GM19372 (cell line): Measurements from ENCODE around the gene CDC34.

ENCODE experiments used
- ATAC-seq: cut with Tn5 transposase; IDR thresholded peaks from one replicate; pipeline ENCODE4 v1.9.1; 2021; ENCODE audit warnings: mild to moderate bottlenecking, low read depth, moderate library complexity; ENCODE audit not compliant: unreplicated experiment

CDC34 gene

DNA sequence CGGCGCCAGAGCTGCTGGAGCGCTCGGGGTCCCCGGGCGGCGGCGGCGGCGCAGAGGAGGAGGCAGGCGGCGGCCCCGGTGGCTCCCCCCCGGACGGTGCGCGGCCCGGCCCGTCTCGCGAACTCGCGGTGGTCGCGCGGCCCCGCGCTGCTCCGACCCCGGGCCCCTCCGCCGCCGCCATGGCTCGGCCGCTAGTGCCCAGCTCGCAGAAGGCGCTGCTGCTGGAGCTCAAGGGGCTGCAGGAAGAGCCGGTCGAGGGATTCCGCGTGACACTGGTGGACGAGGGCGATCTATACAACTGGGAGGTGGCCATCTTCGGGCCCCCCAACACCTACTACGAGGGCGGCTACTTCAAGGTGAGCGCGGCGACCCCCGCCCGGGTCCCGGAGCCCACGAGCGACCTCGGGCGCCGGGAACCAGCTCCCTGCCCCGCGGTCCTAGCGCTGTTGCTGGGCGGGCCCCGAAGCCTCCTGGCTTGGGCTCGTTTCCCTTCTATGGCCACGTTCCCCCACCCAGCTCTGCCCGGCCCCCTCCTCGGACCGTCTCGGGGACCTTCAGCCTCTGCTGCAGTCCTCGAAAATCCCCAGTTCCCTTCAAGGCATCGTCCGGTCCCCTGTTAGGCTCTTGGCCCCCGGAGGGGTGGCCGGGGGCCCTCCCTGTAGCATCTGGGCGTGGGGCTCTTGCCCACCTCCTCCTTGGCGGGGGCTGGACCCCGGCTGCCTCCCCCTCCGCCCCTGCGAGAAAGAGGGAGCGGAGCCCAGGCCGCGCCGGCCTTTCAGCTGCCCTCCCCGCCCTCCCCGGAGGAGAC, at the start of gene CDC34:
Gene CDC34, plus strand, starts transcription at position 8 of the 808 bp plus-strand sequence. Its CDS starts 172 bp downstream, at position 180.
- no peak for ATAC-seq

- no peak for ATAC-seq
Measured at GRCh38 chr19:482186-483041, 49.1 kb upstream of the CDC34 start.

DNA sequence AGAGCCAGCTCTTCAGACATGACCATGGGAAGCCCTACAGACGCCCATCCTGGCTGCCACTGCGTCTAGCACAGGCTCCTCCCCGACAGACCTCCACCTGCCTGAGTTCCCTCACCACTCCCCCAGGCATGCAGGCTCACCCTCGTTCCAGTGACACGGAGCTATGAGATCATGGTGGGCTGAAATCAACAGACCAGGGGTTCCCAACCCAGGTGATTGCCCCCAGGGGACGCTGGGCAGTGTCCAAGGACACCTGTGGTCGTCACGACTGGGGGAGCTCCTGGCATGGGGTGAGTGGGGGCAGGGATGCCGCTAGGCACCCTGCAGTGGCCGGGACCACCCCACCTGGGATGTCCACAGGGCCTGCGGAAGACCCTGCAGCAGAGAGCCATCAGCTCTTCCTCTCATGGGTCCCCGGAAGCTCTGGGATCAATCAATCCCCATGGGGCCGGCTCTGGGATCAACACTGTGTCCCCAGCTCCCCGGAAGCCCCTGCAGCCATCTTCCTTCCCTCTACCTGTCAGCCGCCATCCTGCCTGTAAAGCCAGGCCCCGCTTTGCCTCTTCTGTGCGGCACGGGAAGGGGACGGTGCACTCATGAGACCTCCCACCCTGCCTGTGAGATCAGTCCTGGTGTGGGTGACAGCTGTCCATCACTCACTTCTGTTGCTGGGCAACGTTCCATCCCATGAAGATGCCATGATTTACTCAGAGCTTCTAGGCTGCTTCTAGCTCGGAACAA, 48.1 kb upstream of the CDC34 start:
- ATAC-seq: no peak

DNA sequence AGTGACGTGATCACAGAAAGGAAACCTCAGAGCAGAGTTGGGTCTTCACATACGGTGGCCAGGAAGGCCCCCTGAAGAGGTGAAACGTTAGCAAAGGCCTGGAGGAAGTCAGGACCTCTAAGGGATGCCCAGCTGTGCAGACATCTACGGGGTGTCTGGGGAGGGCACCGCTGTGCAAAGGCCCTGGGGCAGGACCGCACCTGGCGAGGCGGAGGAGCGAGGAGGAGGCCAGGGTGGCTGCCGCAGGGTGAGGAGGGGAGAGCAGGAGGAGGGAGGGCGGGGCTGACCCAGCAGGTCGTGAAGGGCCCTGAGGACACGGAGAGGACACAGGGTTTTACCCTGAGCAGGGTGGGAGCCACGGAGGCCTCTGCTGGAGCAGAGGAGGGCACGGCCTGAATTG, 47.1 kb upstream of the CDC34 start:
- no peak for ATAC-seq

DNA sequence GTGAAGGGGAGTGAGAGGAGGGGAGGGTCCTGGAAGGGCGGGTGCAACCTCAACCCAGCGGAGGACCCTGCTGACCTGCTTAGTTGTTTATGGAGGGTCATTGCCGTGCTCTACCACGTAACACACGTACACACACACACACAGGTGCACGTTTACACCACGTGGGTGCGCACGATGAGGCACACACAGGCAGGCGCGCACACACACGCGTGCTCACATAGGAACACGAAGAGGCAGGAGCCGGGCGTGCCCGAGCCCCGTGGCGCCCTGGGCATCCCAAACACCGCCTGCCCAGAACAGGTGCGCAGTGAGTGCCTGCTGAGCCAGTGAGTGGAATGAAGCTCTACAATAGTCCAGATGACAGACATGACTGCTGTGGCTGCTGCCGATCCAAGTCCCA, 46.5 kb upstream of the CDC34 start:
- no peak for ATAC-seq

DNA sequence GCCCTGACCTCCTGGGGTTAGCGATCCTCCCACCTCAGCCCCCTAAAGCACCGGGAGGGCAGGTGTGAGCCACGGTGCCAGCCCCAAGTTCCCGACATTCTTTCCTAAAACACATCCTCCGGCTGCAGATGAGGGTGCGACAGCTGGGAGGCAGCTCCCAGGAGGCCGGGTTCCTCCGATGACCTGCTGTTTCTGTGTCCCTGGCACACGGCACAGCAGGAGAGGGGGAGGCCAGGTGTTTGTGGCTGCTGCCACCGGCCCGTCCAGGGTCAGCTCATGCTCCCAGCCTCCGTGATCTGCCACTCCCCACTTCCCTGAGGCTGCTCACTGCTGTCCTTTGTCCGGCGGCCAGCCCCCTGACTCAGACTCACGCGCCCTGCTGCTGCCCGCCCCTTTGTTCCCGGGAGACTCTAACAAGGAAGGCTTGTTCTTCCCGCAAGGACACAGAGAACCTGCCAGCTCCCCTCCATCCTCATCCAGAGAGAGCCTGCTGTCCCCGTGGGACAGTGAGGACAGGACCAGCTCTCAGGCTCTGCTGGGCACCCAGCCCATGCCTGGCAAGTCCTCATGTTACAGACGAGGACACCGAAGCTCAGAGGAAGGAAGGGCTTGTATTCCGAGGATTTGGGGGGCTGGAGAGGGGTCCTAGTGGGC, 45.9 kb upstream of the CDC34 start:
- no peak for ATAC-seq

- peak; percentile 86 for ATAC-seq
Measured at GRCh38 chr19:488505-489417, 42.8 kb upstream of the CDC34 start.

- no peak for ATAC-seq
Measured at GRCh38 chr19:489418-490196, 42.0 kb upstream of the CDC34 start.

DNA sequence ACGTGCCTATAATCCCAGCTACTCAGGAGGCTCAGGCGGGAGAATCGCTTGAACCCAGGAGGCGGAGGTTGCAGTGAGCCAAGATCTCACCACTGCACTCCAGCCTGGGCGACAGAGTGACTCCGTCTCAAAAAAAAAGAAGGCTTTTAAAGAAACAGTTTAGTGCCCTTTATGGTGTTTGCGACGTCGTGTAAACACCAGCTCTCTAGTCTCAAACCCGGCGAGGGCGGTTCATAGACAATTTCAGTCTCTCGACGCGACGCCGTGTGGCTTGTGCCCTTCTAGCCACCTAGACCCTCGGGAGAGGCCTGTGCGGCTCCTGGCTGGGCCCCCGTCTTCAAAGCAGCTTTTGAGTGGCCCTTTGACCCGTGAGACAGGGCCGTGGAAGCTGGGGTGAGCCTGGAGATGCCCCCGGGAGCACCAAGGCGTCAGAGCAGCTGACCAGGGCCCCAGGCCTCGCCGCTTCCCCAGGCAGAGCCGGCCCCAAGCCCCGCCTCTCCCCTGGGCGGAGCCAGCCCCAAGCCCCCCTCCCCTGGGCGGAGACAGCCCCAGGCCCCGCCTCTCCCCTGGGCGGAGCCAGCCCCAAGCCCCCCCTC, 40.3 kb upstream of the CDC34 start:
- ATAC-seq: no peak

DNA sequence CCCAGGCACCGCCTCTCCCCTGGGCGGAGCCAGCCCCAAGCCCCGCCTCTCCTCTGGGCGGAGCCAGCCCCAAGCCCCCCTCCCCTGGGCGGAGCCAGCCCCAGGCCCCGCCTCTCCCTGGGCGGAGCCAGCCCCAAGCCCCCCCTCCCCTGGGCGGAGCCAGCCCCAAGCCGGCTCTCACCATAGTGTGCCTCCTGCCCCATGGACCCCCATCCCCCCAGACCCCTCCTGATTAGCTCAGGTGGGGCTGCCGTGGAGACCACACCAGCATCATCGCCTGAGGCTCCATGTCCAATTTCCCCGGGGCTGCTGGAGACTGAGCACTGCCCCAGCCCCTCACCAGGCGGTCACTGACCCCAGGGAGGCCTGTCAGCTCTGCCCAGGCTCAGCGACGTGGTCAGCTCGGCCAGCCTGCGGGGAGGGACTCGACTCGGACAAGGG, 39.4 kb upstream of the CDC34 start:
- no peak for ATAC-seq

- ATAC-seq: no peak
Measured at GRCh38 chr19:493391-494170, 38.0 kb upstream of the CDC34 start.

- no peak for ATAC-seq
Measured at GRCh38 chr19:494171-495080, 37.1 kb upstream of the CDC34 start.

DNA sequence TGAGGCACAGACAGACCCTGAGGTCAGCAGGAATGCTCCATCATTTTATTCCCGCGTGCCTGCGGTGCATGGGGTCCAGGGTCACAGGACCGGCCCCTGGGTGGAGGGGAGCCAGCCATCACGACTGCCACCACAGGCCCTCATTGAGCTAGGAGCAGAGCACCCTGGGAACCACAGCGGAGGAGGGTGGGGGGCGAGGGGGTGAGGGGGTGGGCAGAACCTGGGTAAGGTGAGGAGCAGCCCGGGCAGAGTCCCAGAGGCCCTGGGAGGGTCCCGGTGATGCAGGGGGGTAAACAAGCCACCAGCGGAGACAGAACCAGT, 36.5 kb upstream of the CDC34 start:
- ATAC-seq: no peak

GRCh38 chr19:495402-496111, 36.0 kb upstream of the CDC34 start:
- ATAC-seq: no peak

DNA sequence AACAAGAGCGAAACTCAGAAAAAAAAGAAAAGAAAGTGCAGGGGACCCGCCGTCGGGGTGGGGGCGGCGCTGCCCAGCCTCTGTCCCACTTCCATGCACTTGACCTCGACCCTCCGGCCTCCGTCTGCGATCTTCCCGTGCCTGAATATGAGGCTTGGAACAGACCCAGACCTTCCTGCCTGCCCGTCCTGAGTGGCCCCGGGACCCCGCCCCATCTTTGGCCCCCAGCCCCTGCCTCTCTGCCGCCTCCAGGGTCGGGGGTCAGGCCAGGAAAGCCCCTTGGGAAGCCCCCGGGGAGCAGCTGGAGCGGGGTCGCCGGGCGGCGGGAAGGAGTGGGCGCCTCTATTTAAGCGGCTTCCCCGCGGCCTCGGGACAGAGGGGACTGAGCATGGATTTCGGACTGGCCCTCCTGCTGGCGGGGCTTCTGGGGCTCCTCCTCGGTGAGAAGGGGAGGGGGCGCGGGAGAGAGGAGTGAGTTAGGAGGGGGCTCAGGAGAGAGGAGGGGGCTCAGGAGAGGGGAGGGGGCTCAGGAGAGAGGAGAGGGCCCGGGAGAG, 35.4 kb upstream of the CDC34 start, which contains the start of gene MADCAM1:
Gene MADCAM1, plus strand, starts transcription at position 375 of the 554 bp plus-strand sequence. Its CDS starts 14 bp downstream, at position 389.
- ATAC-seq: no peak

DNA sequence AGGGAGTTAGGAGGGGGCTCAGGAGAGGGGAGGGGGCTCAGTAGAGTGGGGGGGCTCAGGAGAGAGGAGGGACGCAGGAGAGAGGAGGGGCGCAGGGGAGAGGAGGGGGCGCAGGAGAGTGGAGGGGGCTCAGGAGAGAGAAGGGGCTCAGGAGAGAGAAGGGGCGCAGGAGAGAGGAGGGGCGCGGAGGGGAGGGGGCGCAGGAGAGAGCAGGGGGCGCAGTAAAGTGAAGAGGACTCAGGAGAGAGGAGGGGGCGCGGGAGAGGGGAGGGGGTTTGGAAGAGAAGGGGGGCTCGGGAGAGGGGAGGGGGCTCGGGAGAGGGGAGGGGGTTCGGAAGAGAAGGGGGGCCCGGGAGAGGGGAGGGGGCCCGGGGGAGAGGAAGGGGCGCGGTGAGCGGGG, 34.6 kb upstream of the CDC34 start:
- no peak for ATAC-seq
